NB4 (cell line): ENCODE measurements around the gene IGF1R.

Experiments
- MYC ChIP-seq: IDR thresholded peaks from 2 replicates; pipeline ENCODE4 v1.6.1; 2011; ENCODE audit warnings: low read depth, low read length
- POLR2A ChIP-seq: IDR thresholded peaks from 2 replicates; pipeline ENCODE4 v1.6.1; 2011; ENCODE audit warnings: mild to moderate bottlenecking; ENCODE audit not compliant: insufficient read length; ENCODE audit errors: extremely low read depth
- TF ChIP-seq, protein P1 (sequence below): IDR thresholded peaks from one replicate; pipeline ENCODE4 v1.5.1; 2012; ENCODE audit warnings: low read depth, low read length
- TF ChIP-seq, protein P2 (sequence below): IDR thresholded peaks from 2 replicates; pipeline ENCODE4 v1.6.1; 2011; ENCODE audit warnings: low read depth, low read length

DNA sequence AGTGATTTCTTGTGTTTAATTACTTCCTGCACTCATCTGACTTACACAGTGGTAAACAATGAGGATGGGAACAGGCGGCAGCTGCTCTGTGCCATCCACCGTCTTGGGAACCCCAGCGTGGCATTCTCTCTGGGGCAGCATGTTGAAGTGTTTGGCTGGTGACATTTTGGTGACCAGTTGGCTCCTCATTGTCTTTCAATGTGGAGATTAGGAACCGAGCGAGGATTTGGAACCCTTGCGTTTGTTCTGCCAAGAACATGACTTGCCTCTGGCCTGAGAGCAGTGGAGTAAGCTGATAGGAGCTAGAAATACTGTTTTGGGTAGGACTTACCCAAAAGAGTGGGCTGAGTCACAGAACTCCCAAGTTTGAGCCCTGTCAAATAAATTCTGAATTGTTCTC lies 88.8 kb downstream of the IGF1R start:
- TF ChIP-seq POLR2A (no peak), MYC (no peak)
- TF ChIP-seq, protein P1, sequence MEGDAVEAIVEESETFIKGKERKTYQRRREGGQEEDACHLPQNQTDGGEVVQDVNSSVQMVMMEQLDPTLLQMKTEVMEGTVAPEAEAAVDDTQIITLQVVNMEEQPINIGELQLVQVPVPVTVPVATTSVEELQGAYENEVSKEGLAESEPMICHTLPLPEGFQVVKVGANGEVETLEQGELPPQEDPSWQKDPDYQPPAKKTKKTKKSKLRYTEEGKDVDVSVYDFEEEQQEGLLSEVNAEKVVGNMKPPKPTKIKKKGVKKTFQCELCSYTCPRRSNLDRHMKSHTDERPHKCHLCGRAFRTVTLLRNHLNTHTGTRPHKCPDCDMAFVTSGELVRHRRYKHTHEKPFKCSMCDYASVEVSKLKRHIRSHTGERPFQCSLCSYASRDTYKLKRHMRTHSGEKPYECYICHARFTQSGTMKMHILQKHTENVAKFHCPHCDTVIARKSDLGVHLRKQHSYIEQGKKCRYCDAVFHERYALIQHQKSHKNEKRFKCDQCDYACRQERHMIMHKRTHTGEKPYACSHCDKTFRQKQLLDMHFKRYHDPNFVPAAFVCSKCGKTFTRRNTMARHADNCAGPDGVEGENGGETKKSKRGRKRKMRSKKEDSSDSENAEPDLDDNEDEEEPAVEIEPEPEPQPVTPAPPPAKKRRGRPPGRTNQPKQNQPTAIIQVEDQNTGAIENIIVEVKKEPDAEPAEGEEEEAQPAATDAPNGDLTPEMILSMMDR = no peak
- TF ChIP-seq, protein P2, sequence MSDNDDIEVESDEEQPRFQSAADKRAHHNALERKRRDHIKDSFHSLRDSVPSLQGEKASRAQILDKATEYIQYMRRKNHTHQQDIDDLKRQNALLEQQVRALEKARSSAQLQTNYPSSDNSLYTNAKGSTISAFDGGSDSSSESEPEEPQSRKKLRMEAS = no peak
